Lower leg skin (tissue), 4 donors: ENCODE results near the gene BAD. TPM values are rescaled to one million over a fixed set of nuclear protein-coding genes. Genes with fewer than 3 reads are reported as not detected.

Source experiments
- DNase-seq, 2 donors: peaks; one replicate each; pipeline ENCODE4 v3.0.0-alpha.2; 2019; ENCODE audit warnings: low spot score in 2 of 2
- H3K4me3 ChIP-seq: fragments of 200-600 bp; sonication (generic); 2 replicates; pipeline ENCODE4 v1.5.1; 2017; ENCODE audit warnings: mild to moderate bottlenecking, low read depth; ENCODE audit not compliant: poor library complexity, severe bottlenecking
- POLR2A ChIP-seq, 2 donors: fragments of 450-650 bp; IDR thresholded peaks; one replicate each; pipeline ENCODE4 v1.6.1; 2016 to 2017; ENCODE audit warnings: antibody characterized with exemption in 2 of 2, mild to moderate bottlenecking in 1 of 2, moderate library complexity in 1 of 2
- WGBS, 2 donors: methylation state at CpG; one replicate each; pipeline ENCODE4 v1.1.5; 2018; 5-methylcytosine and 5-hydroxymethylcytosine counted together
- intact Hi-C: fragments of 100-400 bp; cut with DNase I; formaldehyde crosslinking; loops from one replicate; pipeline ENCODE4 v1.15.0; 2023; ENCODE audit warnings: low total_unique reads
- total RNA-seq, 4 donors: library from RNA; depleted of rRNA; stranded (reverse); fragments of >200 nt; gene quantifications; one replicate each; pipeline ENCODE4 v1.1.0, GENCODE V29; 2016
- TF ChIP-seq, protein P1 (sequence below), 3 donors: fragments of 450-650 bp; IDR thresholded peaks; one replicate each; pipeline ENCODE4 v1.5.1; 2016; ENCODE audit warnings: antibody characterized with exemption in 3 of 3, mild to moderate bottlenecking in 3 of 3, moderate library complexity in 2 of 3

BAD gene
- total RNA-seq, 4 donors from 2014 or later, result 65.9 to 99.7 (median 89.4) TPM

DNA sequence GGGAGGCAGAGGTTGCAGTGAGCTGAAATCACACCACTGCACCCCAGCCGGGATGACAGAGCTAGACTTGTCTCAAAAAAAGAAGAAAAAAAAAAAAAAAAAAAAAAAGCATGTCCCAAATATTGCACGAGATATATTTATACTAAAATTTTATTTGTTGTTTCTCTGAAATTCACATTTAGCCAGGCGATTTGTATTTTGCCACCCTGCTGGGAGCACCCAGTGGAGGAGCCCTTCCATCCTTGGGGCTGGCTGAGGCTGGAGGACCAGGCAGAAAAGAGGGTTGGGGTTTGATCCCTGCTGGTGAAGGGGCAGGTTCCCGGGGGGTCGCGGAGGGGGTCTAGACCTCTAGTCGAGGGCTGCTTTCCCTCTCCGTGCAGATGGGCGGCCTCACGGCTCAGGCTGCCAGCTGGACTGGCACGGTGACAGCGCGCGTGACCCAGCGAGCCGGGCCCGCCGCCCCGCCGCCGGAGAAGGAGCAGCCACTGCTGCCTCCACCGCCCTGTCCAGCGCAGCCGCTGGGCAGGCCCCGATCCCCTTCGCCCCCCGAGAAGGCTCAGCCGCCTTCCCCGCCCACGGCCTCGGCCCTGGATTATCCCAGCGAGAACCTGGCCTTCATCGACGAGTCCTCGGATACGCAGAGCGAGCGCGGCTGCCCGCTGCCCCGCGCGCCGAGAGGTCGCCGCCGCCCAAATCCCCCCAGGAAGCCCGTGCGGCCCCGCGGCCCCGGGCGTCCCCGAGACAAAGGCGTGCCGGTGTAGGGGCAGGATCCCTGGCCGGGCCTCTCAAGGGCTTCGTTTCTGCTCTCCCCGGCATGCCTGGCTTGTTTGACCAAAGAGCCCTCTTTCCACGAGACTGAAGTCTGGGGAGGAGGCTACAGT is 14.7 kb upstream of the BAD start:
- DNase-seq, result peak in 1 of 2 donors; percentile 95
- TF ChIP-seq, protein P1, sequence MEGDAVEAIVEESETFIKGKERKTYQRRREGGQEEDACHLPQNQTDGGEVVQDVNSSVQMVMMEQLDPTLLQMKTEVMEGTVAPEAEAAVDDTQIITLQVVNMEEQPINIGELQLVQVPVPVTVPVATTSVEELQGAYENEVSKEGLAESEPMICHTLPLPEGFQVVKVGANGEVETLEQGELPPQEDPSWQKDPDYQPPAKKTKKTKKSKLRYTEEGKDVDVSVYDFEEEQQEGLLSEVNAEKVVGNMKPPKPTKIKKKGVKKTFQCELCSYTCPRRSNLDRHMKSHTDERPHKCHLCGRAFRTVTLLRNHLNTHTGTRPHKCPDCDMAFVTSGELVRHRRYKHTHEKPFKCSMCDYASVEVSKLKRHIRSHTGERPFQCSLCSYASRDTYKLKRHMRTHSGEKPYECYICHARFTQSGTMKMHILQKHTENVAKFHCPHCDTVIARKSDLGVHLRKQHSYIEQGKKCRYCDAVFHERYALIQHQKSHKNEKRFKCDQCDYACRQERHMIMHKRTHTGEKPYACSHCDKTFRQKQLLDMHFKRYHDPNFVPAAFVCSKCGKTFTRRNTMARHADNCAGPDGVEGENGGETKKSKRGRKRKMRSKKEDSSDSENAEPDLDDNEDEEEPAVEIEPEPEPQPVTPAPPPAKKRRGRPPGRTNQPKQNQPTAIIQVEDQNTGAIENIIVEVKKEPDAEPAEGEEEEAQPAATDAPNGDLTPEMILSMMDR (IDR thresholded peaks at IDR 0.05), result no peak
- no peak for TF ChIP-seq POLR2A (IDR thresholded peaks at IDR 0.05)
- no peak overlapping the region for H3K4me3 ChIP-seq
- WGBS, 2 donors, result 2 to 13% methylated on average over 16 to 45 of the region's 60 CpGs
- intact Hi-C loops, result no loop called here

DNA sequence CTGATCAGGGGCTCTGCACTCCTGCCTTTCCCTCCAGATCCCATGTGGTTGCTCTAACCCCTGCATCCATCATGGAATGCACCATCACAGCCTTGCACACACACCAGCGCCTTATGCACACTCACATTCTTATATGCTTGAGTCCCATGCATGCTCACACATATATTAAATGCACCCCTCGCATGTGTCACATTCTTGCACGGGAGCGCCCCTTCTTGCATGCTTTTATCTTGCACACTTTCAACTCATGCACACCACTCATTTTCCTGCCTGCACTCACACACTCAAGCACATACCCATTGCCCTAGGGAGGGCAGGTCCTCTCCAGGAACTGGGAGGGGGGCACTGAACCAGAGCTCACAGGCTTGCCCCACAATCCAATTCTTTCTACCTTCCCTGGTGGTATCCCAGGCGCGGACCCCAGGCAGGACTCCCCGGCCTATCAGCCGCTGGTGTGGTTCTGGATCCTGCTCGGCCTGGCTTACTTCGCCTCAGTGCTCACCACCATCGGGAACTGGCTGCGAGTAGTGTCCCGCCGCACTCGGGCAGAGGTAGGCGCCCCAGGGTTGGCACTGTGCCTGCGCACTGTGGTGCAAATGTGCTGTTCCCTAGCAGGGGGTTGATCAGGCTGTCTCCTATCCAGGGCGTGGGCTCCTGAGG is 13.4 kb upstream of the BAD start:
- TF ChIP-seq, protein P1 (IDR thresholded peaks at IDR 0.05), result no peak
- no peak for TF ChIP-seq POLR2A (IDR thresholded peaks at IDR 0.05)
- 64 to 68% methylated on average over 18 of the region's 18 CpGs for WGBS, 2 donors
- DNase-seq, result no peak
- H3K4me3 ChIP-seq, result no peak overlapping the region
- intact Hi-C loops, result no loop called here

DNA sequence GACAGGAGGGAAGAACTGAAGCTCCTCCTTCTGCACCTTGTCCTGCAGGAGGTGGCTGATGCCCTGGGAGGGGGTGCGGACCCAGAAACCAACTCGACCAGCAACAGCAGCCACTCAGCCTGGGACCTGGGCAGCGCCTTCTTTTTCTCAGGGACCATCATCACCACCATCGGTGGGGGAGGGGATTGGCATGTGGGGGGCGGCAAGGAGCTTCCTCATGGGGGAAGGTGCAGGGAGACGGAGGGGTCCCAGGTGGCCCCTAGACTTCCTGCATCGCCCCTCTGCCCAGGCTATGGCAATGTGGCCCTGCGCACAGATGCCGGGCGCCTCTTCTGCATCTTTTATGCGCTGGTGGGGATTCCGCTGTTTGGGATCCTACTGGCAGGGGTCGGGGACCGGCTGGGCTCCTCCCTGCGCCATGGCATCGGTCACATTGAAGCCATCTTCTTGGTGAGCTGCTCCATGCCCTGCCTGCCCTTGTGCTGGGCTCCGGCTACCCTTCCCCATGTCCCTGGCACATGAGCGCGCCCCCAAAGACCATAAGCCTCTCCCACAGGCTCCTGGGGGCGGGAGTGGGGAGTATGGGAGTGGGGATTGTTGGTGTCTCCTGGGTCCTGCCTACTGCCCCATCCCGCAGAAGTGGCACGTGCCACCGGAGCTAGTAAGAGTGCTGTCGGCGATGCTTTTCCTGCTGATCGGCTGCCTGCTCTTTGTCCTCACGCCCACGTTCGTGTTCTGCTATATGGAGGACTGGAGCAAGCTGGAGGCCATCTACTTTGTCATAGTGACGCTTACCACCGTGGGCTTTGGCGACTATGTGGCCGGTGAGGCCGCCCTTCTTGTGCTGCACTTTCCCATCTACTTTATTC is 12.6 kb upstream of the BAD start:
- TF ChIP-seq, protein P1 (IDR thresholded peaks at IDR 0.05), result no peak
- no peak for TF ChIP-seq POLR2A (IDR thresholded peaks at IDR 0.05)
- 44% methylated on average over 27 to 31 of the region's 34 CpGs for WGBS, 2 donors
- no peak overlapping the region for H3K4me3 ChIP-seq
- intact Hi-C loops, result no loop called here
- DNase-seq, result no peak

DNA sequence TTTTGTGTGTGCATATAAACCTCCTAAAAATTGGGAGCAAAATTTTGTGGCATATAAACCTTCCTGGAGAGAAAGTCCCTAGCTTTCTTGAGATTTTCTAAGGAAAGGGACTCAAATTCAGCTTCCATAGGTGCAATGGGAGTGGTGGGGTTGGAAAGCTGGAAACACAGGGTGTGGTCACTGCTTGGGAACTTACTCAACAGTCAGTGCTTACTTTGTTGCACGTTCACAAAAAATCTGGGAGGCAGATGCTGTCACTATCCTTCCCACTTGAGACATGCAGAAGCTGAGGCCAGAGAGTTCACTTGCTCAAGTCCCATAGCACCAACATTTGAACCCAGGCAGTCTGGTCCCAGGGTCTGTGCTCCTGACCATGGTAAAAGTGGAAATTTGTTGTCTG is 11.8 kb upstream of the BAD start:
- no peak for DNase-seq
- intact Hi-C loops, result no loop called here
- WGBS, 2 donors, result 20 to 21% methylated on average over 1 of the region's 1 CpG
- H3K4me3 ChIP-seq, result no peak overlapping the region
- TF ChIP-seq POLR2A (IDR thresholded peaks at IDR 0.05), result no peak
- TF ChIP-seq, protein P1 (IDR thresholded peaks at IDR 0.05), result no peak

DNA sequence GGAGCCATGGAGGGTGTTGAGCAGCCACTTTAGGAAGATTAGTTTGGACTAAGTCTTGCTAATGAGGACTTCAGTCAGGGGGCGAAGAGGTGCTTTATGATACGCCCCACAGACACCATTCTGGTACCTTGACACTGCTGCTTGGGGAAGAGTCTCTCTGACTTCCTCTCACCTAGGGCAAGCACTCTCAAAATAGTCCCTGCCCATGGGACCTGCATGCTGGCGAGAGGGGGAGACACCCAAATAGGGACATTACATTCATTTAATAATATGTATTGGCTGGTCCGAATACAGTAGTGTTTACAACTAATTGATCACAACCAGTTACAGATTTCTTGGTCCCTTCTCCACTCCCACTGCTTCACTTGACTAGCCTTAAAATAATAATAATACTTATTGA is 11.3 kb upstream of the BAD start:
- no peak for DNase-seq
- intact Hi-C loops, result no loop called here
- TF ChIP-seq POLR2A (IDR thresholded peaks at IDR 0.05), result no peak
- TF ChIP-seq, protein P1 (IDR thresholded peaks at IDR 0.05), result no peak
- no peak overlapping the region for H3K4me3 ChIP-seq
- 88 to 94% methylated on average over 4 of the region's 4 CpGs for WGBS, 2 donors
